GM06990 (cell line): Measurements from ENCODE around the gene CACNA1B.

ENCODE experiments used
- DNase-seq: peaks from one replicate; pipeline ENCODE4 v3.0.0-alpha.2; 2011; ENCODE audit not compliant: insufficient read length; ENCODE audit errors: extremely low read depth
- H3K27me3 ChIP-seq: replicated peaks from 2 replicates; pipeline ENCODE4 v1.6.0; 2011; ENCODE audit warnings: low read length; ENCODE audit not compliant: control insufficient read depth, insufficient read depth
- H3K36me3 ChIP-seq: 2 replicates; pipeline ENCODE4 v1.5.1; 2011; ENCODE audit warnings: low read length; ENCODE audit not compliant: control insufficient read depth, insufficient read depth
- H3K4me3 ChIP-seq: replicated peaks from 2 replicates; pipeline ENCODE4 v1.5.1; 2011; ENCODE audit warnings: low read depth, mild to moderate bottlenecking, control low read depth, low read length
- TF ChIP-seq, protein P1 (sequence below): IDR thresholded peaks from 2 replicates; pipeline ENCODE4 v1.5.1; 2011; ENCODE audit warnings: low read length, control low read depth, mild to moderate bottlenecking, inconsistent platforms; ENCODE audit not compliant: insufficient read depth, poor library complexity, severe bottlenecking

CACNA1B gene

DNA sequence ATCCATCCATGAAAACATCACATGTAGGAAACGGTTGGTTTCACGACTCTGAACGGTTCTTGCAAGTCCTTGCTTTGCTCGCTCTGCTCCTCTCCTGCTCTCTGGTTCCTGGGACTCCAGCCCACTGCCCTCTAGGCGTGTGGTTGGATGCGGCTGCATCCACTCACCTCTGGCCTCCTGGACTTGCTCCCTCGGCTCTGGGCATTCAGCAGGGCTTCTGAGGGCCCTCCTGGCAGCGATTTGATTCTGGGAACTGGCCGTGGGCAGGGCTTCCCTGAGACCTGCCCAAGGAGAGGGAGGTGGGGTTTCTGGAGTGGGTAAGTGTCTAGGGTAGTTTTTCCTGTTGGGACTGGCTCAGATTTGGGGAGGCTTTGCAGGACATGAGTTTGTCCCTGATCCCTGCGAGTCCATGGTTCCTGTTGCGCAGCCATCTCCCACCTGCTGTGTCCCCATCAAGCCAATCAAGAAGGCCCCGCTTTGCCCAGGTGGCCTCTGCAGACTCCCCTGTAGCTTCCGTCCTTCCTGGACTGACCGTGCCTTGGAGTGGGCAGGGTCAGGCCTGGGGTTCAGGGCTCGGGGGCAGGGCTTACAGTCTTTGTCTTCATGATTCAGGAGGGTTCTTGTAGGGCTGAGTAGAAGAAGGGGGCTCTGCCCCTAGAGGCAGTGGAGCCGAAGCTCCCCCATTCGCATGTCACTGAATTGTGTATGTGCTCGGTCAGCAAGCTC is 192.3 kb downstream of the CACNA1B start:
- Histone ChIP-seq H3K36me3 (no peaks in the 10 kb centered on the region), H3K4me3 (no peak overlapping the region), H3K27me3 (no peaks in the 10 kb centered on the region; the same call in 1 of the 2 replicates)
- DNase-seq = no peak
- TF ChIP-seq, protein P1, sequence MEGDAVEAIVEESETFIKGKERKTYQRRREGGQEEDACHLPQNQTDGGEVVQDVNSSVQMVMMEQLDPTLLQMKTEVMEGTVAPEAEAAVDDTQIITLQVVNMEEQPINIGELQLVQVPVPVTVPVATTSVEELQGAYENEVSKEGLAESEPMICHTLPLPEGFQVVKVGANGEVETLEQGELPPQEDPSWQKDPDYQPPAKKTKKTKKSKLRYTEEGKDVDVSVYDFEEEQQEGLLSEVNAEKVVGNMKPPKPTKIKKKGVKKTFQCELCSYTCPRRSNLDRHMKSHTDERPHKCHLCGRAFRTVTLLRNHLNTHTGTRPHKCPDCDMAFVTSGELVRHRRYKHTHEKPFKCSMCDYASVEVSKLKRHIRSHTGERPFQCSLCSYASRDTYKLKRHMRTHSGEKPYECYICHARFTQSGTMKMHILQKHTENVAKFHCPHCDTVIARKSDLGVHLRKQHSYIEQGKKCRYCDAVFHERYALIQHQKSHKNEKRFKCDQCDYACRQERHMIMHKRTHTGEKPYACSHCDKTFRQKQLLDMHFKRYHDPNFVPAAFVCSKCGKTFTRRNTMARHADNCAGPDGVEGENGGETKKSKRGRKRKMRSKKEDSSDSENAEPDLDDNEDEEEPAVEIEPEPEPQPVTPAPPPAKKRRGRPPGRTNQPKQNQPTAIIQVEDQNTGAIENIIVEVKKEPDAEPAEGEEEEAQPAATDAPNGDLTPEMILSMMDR = no peak

DNA sequence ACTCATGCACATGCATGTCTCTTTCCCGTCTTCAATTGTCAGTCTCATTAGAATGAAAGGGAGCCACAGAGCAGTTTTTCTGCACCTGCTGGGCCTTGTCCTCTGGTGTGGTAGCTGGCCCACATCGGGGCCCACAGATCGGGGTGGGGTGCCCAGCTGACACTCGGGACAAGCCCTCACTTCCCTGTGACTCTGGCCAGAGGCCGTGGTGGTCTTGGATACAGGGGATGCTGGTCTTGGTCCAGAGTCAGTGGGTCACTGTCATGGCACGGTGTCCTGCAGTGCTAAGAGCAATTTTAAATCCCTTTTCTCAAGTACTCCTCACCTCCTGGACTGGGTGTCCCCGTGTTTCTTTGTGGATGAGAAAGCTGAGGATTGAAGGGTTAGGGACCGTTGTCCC is 193.2 kb downstream of the CACNA1B start:
- no peak for DNase-seq
- H3K27me3 ChIP-seq = no peaks in the 10 kb centered on the region; the same call in 1 of the 2 replicates

DNA sequence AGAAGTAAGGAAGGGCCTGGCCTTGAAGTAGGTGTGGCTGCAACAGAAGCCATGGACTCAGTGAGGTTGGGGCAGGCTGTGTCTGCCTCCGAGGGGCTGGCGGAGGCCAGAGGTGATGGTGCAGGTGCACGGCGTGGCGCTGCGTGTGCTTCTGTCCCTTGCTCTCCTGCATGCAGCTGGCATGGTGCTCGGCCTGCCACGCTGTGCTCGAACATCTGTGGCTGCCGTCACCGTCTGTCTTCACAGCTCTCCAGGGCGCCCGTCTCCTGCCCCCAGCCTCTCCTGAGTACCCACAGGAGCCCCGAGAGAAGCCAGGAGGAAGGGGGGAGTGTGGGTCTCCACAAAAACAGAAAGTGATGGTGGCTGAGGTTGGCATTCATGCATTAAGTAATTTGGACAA is 193.7 kb downstream of the CACNA1B start:
- Histone ChIP-seq H3K4me3 (no peak overlapping the region), H3K36me3 (no peaks in the 10 kb centered on the region), H3K27me3 (no peaks in the 10 kb centered on the region; the same call in 1 of the 2 replicates)
- TF ChIP-seq, protein P1 = no peak
- DNase-seq = no peak

More for the DNA sequence above, 193.2 kb downstream of the CACNA1B start:
- Histone ChIP-seq H3K36me3 (no peaks in the 10 kb centered on the region), H3K4me3 (no peak overlapping the region)
- TF ChIP-seq, protein P1 = no peak

DNA sequence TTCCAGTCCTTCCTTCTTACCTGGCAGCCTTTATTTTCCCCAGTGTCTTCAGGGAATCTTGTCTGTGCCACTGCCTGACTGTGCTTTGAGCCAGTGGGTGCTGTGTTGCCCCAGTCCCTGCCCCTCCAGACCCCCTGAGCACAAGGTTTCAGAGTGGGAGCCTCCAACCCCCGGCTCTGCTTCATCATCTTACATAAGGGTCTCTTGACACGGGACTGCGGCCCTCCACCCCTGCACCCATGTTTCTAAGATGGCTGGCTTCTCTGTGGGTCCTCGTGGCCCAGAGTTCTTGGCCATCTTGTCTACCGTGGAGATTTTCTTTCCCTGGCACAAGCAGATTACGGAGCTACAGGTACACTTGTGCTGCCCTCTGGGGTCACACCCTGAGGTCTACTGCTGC is 194.1 kb downstream of the CACNA1B start:
- TF ChIP-seq, protein P1 = no peak
- Histone ChIP-seq H3K36me3 (no peaks in the 10 kb centered on the region), H3K4me3 (no peak overlapping the region), H3K27me3 (no peaks in the 10 kb centered on the region; the same call in 1 of the 2 replicates)
- DNase-seq = no peak

DNA sequence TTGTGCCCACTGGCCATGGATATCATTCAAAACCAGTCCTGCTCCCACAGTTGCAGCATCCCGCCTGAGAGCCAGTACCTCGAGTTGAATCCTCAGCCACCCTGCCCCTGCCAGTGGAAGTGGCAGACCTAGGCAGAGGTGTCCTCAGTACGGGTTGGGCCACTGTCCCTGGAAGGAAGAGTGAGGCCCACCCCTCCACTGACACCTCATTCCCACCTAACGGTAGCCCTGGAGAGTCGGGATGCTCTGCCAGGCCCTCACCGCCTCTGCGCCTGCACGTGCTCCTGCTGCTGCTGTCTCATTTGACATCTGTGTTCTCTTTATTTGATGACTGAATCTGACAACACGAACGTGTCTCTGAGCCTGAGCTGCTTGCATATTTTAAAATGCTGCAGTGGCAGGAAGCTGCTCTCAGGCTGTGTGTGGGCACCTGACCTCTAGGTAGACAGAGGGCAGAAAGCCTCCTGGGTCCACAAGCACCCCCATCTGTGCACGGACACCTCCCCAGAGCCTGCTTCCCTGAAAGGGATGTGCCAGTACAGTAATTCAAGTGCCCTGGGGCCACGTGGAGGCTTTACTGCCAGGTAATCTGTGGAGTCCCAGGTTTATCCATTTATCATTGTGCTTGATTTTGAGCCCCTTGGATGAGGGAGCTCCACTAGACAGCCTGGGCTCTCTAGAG is 194.7 kb downstream of the CACNA1B start:
- no peaks in the 10 kb centered on the region; the same call in 1 of the 2 replicates for H3K27me3 ChIP-seq
- H3K4me3 ChIP-seq = no peak overlapping the region
- TF ChIP-seq, protein P1 = no peak
- H3K36me3 ChIP-seq = no peaks in the 10 kb centered on the region
- DNase-seq = no peak
